Germinal center (tissue), 1 donor: ENCODE measurements around the gene KRTAP6-2.

Experiments
- DNase-seq: peaks from one replicate; pipeline ENCODE4 v3.0.0; 2012; ENCODE audit warnings: mixed read lengths, low spot score

KRTAP6-2 gene

GRCh38 chr21:30567617-30568016, 31.1 kb downstream of the KRTAP6-2 start:
- no peak for DNase-seq

DNA sequence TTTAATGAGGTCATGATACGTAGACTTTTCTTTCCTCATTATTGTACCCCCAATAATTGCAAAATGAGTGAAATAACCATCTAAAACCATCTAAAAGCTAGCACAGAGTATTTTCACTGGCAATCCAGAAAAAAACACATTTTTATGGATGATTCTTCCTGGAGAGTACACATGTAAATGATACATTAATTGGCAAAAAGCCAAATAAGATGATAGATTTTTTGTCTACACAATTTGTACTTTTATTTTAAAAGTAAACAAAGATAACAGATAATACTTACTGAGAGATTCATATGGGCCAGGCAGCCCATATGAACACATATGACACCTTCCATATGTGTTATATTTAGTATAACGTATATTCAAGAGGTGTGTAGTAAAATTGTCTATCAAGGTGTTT, 35.1 kb downstream of the KRTAP6-2 start:
- DNase-seq: no peak

DNA sequence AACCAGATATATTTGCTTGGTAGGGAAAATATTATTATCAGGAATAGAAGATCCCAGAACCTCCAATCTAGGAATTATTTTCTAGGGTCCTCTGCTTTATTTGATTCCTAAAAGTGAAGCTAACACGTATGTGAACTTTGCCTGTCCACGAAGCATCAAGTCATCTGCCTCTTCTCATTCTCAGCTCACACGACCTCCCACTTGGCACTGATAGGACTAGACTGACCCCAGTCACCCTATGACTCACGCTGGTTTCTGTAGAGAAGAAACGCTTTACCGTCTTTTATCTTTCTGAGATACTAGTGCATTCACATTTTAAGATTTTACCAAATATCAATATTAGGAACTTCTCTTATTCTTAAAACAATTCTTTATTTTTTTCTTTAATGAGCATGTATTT, 35.6 kb downstream of the KRTAP6-2 start:
- DNase-seq: no peak

- no peak for DNase-seq
Observed at GRCh38 chr21:30561957-30562356, 36.7 kb downstream of the KRTAP6-2 start.

DNA sequence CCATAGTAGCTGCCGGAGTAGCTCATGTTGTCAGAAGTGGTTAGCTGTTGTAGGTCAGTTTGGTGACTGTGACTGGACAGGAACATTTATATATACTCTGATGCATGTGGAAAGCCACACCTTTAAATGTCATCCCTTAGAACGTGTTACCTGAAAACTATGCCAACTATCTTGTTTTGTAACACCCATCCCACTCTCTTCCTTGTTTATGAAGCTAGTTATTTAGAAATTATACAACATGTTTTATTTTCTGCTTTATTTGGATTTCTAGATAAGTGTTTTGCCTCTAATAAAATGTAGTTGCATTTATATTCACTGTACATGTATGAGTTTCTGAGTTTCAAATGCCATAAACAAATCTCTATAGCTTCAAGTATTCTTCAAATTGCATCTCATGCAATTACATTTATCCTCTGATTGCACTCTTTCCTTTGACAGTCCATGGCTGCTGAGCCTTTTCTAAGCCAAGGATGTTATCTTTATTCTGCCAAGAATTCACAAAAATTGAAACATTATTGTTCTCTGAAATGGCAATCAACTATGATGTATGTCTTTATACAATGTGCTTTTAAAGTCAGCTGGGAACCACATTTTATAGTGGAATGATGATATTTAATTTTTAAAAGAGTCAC, 37.3 kb downstream of the KRTAP6-2 start, which contains the start of gene KRTAP19-7:
TSS of gene KRTAP19-7 (minus strand) at position 51 of the 632 bp plus-strand sequence. CDS start at position 26, 25 bp downstream.
- DNase-seq: no peak

- no peak for DNase-seq
Observed at GRCh38 chr21:30555095-30555494, 43.6 kb downstream of the KRTAP6-2 start.

GRCh38 chr21:30552782-30553181, 45.9 kb downstream of the KRTAP6-2 start:
- DNase-seq: no peak
